Measurements from ENCODE around the gene MAP1LC3B.

DNA sequence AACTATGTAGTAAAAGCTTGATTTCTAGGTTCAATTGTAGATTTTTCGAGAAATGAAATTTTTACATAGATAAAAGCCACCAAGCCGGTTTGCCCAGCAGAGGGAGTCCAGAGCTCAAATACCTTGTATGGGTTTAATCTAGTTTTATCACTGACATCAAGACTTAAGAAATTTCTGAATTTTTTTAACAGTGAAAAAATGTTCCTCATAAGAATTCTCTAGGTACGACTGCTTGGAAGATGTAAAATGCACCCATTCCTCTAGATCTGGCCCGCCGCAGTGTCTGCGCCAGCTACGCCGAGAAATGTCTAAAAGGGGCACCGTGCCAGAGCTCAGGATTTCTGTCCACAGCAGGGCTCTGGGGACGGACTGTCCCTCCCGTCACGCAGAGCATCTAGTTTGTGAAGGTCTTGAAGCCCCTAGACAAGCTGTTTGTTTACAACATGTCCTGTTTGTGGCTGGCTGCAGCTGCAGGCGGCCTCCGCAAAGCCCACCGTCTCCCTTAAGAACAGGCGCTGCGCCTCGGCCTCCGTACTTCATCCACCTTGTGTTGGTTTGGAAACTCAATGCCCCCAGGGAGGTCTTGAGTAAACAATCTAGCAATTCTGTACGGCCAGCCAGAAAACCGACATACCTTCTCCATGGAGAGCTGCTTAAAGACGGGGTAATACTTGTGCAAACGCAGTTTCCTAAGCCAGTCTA is 24.8 kb downstream of the MAP1LC3B start:
- TF ChIP-seq, protein P1, sequence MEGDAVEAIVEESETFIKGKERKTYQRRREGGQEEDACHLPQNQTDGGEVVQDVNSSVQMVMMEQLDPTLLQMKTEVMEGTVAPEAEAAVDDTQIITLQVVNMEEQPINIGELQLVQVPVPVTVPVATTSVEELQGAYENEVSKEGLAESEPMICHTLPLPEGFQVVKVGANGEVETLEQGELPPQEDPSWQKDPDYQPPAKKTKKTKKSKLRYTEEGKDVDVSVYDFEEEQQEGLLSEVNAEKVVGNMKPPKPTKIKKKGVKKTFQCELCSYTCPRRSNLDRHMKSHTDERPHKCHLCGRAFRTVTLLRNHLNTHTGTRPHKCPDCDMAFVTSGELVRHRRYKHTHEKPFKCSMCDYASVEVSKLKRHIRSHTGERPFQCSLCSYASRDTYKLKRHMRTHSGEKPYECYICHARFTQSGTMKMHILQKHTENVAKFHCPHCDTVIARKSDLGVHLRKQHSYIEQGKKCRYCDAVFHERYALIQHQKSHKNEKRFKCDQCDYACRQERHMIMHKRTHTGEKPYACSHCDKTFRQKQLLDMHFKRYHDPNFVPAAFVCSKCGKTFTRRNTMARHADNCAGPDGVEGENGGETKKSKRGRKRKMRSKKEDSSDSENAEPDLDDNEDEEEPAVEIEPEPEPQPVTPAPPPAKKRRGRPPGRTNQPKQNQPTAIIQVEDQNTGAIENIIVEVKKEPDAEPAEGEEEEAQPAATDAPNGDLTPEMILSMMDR (IDR thresholded peaks at IDR 0.05) = peak in 6 of 7 experiments; percentile 22 to 52 (median 44)
- TF ChIP-seq POLR2A (IDR thresholded peaks at IDR 0.05) = no peak
